WTC11 (cell line): Measurements from ENCODE around the gene TCF15. TPM values are rescaled to one million over a fixed set of nuclear protein-coding genes. Genes with fewer than 3 reads are reported as not detected.

ENCODE experiments used
- ATAC-seq: fragments of 200-7000 bp; cut with Tn5 transposase; 2 replicates; pipeline ENCODE4 v1.10.0; 2021; ENCODE audit warnings: mild to moderate bottlenecking, moderate library complexity
- CTCF ChIA-PET: fragments of 300-600 bp; sonication (Branson Sonifier 250); formaldehyde crosslinking; loops from one replicate; lab custom pipeline; 2021; ENCODE audit warnings: antibody characterized with exemption; lab: Charles Lee
- POLR2A ChIA-PET: fragments of 350-600 bp; sonication (Branson Sonifier 250); formaldehyde crosslinking; loops from one replicate; lab custom pipeline; 2021; ENCODE audit warnings: antibody characterized with exemption; lab: Charles Lee
- DNase-seq: peaks from one replicate; pipeline ENCODE4 v3.0.0; 2021; ENCODE audit warnings: low spot score
- H3K27ac Mint-ChIP-seq: 2 replicates; pipeline ENCODE4 v1.8.0; 2021; ENCODE audit warnings: mixed read lengths
- H3K27me3 Mint-ChIP-seq: 2 replicates; pipeline ENCODE4 v1.8.0; 2021; ENCODE audit warnings: low read depth, mild to moderate bottlenecking, moderate library complexity, mixed read lengths
- H3K36me3 Mint-ChIP-seq: 2 replicates; pipeline ENCODE4 v1.8.0; 2021; ENCODE audit warnings: mixed read lengths
- H3K4me1 Mint-ChIP-seq: 2 replicates; pipeline ENCODE4 v1.8.0; 2022; ENCODE audit warnings: mixed read lengths
- H3K4me3 Mint-ChIP-seq: 2 replicates; pipeline ENCODE4 v1.8.0; 2021; ENCODE audit warnings: mild to moderate bottlenecking, moderate library complexity, mixed read lengths
- H3K9me3 Mint-ChIP-seq: 2 replicates; pipeline ENCODE4 v1.8.0; 2021; ENCODE audit warnings: mixed read lengths
- CBFB ChIP-seq: sonication (generic); formaldehyde crosslinking; IDR thresholded peaks from 2 replicates; pipeline ENCODE4 v1.8.1; 2022; ENCODE audit warnings: mild to moderate bottlenecking, low read depth, missing genetic modification reagents
- CTCF ChIP-seq: fragments of 200-600 bp; IDR thresholded peaks from 2 replicates; pipeline ENCODE4 v1.8.0; 2022; ENCODE audit warnings: antibody characterized with exemption
- ESRRA ChIP-seq: sonication (generic); formaldehyde crosslinking; IDR thresholded peaks from 2 replicates; pipeline ENCODE4 v1.8.1; 2022; ENCODE audit warnings: mild to moderate bottlenecking, missing genetic modification reagents, borderline replicate concordance
- HMGXB4 ChIP-seq: sonication (generic); formaldehyde crosslinking; IDR thresholded peaks from 2 replicates; pipeline ENCODE4 v1.8.1; 2023; ENCODE audit warnings: mild to moderate bottlenecking, moderate library complexity, missing genetic modification reagents
- IRF2 ChIP-seq: sonication (generic); formaldehyde crosslinking; IDR thresholded peaks from 2 replicates; pipeline ENCODE4 v1.8.0; 2022; ENCODE audit warnings: low read depth, missing genetic modification reagents, borderline replicate concordance
- JAZF1 ChIP-seq: fragments of 250-450 bp; sonication (Bioruptor Pico); IDR thresholded peaks from 2 replicates; pipeline ENCODE4 v1.9.0; 2021; ENCODE audit warnings: moderate library complexity, mild to moderate bottlenecking, inconsistent platforms
- NFE2L1 ChIP-seq: sonication (generic); formaldehyde crosslinking; IDR thresholded peaks from 2 replicates; pipeline ENCODE4 v1.8.1; 2023; ENCODE audit warnings: missing genetic modification reagents
- RORB ChIP-seq: fragments of 250-450 bp; sonication (Bioruptor Pico); IDR thresholded peaks from 2 replicates; pipeline ENCODE4 v1.9.0; 2021; ENCODE audit warnings: mild to moderate bottlenecking
- SP1 ChIP-seq: sonication (generic); formaldehyde crosslinking; conservative IDR thresholded peaks from 2 replicates; pipeline ENCODE4 v1.8.1; 2022; ENCODE audit warnings: missing genetic modification reagents
- TEAD4 ChIP-seq: sonication (generic); formaldehyde crosslinking; IDR thresholded peaks from 2 replicates; pipeline ENCODE4 v1.8.0; 2022; ENCODE audit warnings: mild to moderate bottlenecking, missing genetic modification reagents
- ZBTB21 ChIP-seq: sonication (generic); formaldehyde crosslinking; IDR thresholded peaks from 2 replicates; pipeline ENCODE4 v1.8.1; 2023; ENCODE audit warnings: mild to moderate bottlenecking, missing genetic modification reagents, borderline replicate concordance
- ZNF232 ChIP-seq: sonication (generic); formaldehyde crosslinking; IDR thresholded peaks from 2 replicates; pipeline ENCODE4 v1.8.0; 2022; ENCODE audit warnings: mild to moderate bottlenecking, missing genetic modification reagents
- ZSCAN18 ChIP-seq: fragments of 250-450 bp; sonication (Bioruptor Pico); IDR thresholded peaks from 2 replicates; pipeline ENCODE4 v2.1.2; 2022; ENCODE audit warnings: mild to moderate bottlenecking, moderate library complexity
- total RNA-seq: library from RNA; stranded (reverse); gene quantifications from 3 replicates; pipeline ENCODE4 v1.2.3, GENCODE V29; 2021
- TF ChIP-seq, protein P1 (sequence below): sonication (generic); formaldehyde crosslinking; IDR thresholded peaks from 2 replicates; pipeline ENCODE4 v1.8.1; 2023; ENCODE audit warnings: mild to moderate bottlenecking, missing genetic modification reagents, moderate library complexity
- TF ChIP-seq, protein P2 (sequence below): sonication (generic); formaldehyde crosslinking; IDR thresholded peaks from 2 replicates; pipeline ENCODE4 v1.8.1; 2022; ENCODE audit warnings: mild to moderate bottlenecking, missing genetic modification reagents, moderate library complexity, borderline replicate concordance
- TF ChIP-seq, protein P3 (sequence below): sonication (generic); formaldehyde crosslinking; IDR thresholded peaks from 2 replicates; pipeline ENCODE4 v1.8.1; 2022; ENCODE audit warnings: mild to moderate bottlenecking, moderate library complexity, missing genetic modification reagents

TCF15 gene
- total RNA-seq, 1 experiment from 2014 or later = 3.8 TPM

DNA sequence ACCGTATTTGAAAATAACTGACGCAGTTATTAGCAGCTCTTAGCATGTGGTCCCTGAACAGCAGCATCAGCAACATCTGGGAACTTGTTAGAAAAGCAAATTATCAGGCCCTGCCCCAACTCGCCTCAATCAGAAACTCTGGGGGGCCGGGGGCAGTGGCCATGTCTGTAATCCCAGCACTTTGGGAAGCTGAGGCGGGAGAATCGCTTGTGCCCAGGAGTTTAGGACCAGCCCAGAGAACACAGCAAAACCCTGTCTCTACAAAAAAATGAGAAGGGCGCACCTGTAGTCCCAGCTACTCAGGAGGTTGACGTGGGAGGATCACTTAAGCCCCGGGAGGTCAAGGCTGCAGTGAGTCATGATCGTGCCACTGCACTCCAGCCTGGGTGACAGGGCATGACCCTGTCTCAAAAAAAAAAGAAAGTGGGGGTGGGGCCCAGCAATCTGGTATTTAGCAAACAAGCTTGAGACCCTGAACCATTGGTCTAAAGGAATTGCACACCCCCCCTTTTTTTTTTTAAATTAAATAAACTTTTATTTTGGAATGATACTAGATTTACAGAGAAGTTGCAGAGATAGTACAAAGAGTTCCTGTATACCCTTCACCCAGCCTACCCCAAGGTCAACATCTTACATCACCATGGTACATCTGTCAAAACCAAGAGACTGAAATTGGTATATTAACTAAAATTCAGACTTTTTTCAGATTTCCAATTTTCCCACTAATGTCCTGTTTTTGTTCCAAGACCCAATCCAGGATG, 36.2 kb upstream of the TCF15 start (continued):
- TF ChIP-seq RORB (CRISPR knock-in tag) = no peak
- TF ChIP-seq JAZF1 (CRISPR knock-in tag) = no peak
- no peak for TF ChIP-seq ZNF232
- TF ChIP-seq TEAD4 (CRISPR knock-in tag) = no peak

- H3K27ac Mint-ChIP-seq = peak overlapping the region; percentile 45
- peaks cover 15% of the 10 kb centered on the region for H3K4me1 Mint-ChIP-seq
- ChIA-PET POLR2A (interaction anchor here (0.6 to 1.3 kb wide), 7 partner anchors 8 to 265 kb away, joined by 3 to 6 read pairs (median 4); partner anchors contain the start of genes CSNK2A1, RBCK1 and TRIB3), CTCF (interaction anchor here (0.5 to 4.8 kb wide), 78 partner anchors 8 to 463 kb away, joined by 3 to 136 read pairs (median 5); partner anchors contain the start of genes CSNK2A1, SCRT2, SLC52A3 and TBC1D20)
- H3K27me3 Mint-ChIP-seq = no peaks in the 10 kb centered on the region; the same call in 1 of the 2 replicates
- H3K9me3 Mint-ChIP-seq = no peaks in the 10 kb centered on the region
- DNase-seq (peak; percentile 92), ATAC-seq (peak; percentile 86)
- peak; percentile 66; the same call in 1 of the 2 replicates for TF ChIP-seq SP1 (CRISPR knock-in tag)
- TF ChIP-seq, protein P1, sequence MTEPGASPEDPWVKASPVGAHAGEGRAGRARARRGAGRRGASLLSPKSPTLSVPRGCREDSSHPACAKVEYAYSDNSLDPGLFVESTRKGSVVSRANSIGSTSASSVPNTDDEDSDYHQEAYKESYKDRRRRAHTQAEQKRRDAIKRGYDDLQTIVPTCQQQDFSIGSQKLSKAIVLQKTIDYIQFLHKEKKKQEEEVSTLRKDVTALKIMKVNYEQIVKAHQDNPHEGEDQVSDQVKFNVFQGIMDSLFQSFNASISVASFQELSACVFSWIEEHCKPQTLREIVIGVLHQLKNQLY (CRISPR knock-in tag) = no peak
- no peak for TF ChIP-seq IRF2 (CRISPR knock-in tag)
- TF ChIP-seq, protein P2, sequence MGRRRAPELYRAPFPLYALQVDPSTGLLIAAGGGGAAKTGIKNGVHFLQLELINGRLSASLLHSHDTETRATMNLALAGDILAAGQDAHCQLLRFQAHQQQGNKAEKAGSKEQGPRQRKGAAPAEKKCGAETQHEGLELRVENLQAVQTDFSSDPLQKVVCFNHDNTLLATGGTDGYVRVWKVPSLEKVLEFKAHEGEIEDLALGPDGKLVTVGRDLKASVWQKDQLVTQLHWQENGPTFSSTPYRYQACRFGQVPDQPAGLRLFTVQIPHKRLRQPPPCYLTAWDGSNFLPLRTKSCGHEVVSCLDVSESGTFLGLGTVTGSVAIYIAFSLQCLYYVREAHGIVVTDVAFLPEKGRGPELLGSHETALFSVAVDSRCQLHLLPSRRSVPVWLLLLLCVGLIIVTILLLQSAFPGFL = no peak
- TF ChIP-seq CTCF = peak; percentile 97
- peak; percentile 46; the same call in 1 of the 2 replicates for TF ChIP-seq ESRRA (CRISPR knock-in tag)
- 0 out of 2 replicates have a peak, but pooled peaks have one; percentile 45 for TF ChIP-seq CBFB (CRISPR knock-in tag)
- no peak for TF ChIP-seq ZSCAN18
- TF ChIP-seq HMGXB4 = peak; percentile 75
- TF ChIP-seq ZBTB21 (CRISPR knock-in tag) = 0 out of 2 replicates have a peak, but pooled peaks have one; percentile 57
- TF ChIP-seq, protein P3, sequence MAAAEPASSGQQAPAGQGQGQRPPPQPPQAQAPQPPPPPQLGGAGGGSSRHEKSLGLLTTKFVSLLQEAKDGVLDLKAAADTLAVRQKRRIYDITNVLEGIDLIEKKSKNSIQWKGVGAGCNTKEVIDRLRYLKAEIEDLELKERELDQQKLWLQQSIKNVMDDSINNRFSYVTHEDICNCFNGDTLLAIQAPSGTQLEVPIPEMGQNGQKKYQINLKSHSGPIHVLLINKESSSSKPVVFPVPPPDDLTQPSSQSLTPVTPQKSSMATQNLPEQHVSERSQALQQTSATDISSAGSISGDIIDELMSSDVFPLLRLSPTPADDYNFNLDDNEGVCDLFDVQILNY (CRISPR knock-in tag) = peak; percentile 65; the same call in 1 of the 2 replicates
- TF ChIP-seq NFE2L1 (CRISPR knock-in tag) = 0 out of 2 replicates have a peak, but pooled peaks have one; percentile 34
- H3K4me3 Mint-ChIP-seq = no peak overlapping the region
- peaks cover 31% of the 10 kb centered on the region for H3K36me3 Mint-ChIP-seq
Measured at GRCh38 chr20:645318-646106, 35.4 kb upstream of the TCF15 start.
